ENCODE measurements around the gene GPC5.

- TF ChIP-seq, protein P1, sequence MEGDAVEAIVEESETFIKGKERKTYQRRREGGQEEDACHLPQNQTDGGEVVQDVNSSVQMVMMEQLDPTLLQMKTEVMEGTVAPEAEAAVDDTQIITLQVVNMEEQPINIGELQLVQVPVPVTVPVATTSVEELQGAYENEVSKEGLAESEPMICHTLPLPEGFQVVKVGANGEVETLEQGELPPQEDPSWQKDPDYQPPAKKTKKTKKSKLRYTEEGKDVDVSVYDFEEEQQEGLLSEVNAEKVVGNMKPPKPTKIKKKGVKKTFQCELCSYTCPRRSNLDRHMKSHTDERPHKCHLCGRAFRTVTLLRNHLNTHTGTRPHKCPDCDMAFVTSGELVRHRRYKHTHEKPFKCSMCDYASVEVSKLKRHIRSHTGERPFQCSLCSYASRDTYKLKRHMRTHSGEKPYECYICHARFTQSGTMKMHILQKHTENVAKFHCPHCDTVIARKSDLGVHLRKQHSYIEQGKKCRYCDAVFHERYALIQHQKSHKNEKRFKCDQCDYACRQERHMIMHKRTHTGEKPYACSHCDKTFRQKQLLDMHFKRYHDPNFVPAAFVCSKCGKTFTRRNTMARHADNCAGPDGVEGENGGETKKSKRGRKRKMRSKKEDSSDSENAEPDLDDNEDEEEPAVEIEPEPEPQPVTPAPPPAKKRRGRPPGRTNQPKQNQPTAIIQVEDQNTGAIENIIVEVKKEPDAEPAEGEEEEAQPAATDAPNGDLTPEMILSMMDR (conservative IDR thresholded peaks at IDR 0.05; ENCODE audit: low read length), result no peak
- TF ChIP-seq EZH2phosphoT487 (IDR thresholded peaks at IDR 0.05; ENCODE audit: borderline replicate concordance, low read depth, low read length), result no peak
These were observed 723.9 kb downstream of the GPC5 start for GRCh38 chr13:92122186-92122853.

Data from OCI-LY7 (cell line).